ENCODE measurements around the gene FBRSL1. TPM values are rescaled to one million over a fixed set of nuclear protein-coding genes. Genes with fewer than 3 reads are reported as not detected.

FBRSL1 gene
- total RNA-seq, 2 experiments from 2014 or later = 60.3 to 65.4 TPM

DNA sequence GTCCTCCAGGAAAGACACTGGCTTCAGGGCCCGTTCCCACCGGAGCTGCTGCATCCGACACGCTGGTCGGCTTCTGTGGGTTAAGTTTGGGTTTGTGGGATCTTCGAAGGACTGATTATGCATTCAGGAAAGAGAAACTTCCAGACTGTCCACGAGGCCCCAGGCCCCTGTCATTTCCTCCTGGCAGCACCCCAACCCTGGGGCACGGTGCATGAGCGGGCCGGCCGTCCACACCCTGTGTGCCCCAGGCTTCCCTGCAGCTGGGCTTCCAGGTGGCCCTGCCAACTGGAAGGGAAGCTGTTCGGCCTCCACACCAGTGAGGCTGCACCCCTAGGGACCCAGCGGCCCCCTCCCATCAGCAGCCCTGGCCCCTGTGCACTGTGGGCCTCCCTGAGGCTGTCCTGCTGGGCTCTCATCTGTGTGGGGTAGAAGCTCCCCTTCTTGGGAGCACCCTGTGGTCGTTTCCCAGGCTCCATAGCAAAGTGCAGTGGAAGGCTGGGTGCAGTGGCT lies 9.3 kb upstream of the FBRSL1 start:
- POLR2A ChIA-PET = no interaction called here

DNA sequence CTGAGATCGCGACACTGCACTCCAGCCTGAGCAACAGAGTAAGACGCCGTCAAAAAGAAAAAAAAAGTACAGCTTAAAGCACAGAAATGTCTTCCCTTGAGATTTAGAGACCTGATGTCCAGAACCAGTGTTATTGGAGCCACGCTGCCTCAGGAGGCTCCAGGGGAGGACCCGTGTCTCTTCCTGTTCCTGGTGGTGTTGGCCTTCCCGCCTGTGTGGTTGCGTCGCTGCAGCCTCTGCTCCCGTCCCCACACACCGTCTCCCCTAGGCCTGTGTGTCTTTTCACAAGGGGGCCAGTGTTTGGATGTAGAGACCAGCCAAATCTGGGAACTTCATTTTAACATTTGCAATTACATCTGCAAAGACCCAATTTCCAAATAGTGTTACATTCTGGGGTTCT lies 8.6 kb upstream of the FBRSL1 start:
- POLR2A ChIA-PET = no interaction called here
- CTCF ChIA-PET = no interaction called here

More for the DNA sequence above, 9.3 kb upstream of the FBRSL1 start:
- CTCF ChIA-PET = no interaction called here

DNA sequence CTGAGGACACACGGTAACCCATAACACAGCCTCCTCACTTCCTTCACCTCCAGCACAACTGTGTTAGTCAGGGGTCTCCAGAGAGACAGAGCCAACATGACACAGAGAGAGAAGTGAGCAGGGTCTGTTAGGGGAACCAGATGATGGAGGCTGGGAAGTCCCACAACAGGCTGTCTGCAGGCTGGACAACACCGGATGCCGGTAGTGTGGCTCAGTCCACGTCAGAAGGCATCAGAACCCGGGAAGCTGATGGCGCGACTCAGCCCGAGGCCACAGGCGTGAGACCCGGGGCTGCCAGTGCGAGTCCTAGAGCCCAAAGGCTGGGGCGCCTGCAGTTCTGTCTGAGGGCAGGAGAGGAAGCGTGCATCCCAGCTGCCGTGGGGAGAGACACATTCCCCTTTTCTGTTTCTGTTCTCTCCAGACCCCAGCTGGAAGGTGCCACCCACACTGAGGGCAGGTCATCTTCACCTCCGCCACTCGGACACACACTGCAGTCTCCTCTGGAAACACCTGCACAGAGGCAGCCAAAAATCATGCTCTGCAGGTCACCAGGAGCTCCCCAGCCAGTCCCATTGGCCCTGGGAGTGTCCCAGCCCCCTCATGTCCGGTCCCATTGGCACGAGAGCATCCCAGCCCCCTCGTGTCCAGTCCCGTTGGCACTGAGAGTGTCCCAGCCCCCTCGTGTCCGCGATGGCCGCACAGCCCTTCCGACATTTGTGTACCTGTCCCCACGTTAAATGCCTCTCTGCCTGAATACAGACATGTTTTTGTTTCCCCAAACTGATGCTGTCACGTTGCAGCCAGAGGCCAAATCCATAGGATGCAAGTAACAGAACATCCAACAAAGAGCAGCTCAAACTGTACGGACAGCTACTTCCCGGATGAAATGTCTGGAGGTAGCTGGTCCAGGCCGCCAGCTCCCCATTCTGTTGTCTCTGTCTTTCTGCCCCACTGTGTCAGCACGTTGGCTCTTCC lies 7.9 kb upstream of the FBRSL1 start:
- POLR2A ChIA-PET = interaction anchor here (0.6 kb wide), 2 partner anchors 52 to 84 kb away, joined by 4 read pairs; no protein-coding TSS in a partner anchor

DNA sequence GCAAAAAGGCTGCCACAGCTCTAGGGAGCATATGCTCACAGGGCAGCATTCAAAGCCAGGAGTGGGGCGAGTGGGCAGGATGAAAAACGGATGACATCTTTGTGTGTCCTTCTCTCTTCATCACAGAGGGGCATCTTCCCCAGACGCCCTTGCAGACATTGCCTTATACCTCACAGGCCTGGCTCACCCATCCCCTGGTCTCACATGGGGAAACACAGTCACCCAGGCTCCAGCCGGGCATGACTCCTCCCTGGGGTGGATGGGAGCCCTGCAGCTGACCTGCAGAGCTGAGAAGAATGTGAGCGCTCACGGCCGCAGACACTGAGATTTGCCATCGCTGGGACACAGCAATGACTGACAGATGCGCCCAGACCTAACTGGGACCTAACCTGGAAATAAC lies 7.2 kb upstream of the FBRSL1 start:
- ChIA-PET CTCF (no interaction called here), POLR2A (interaction anchor here (0.6 kb wide), 2 partner anchors 53 to 83 kb away, joined by 4 read pairs; no protein-coding TSS in a partner anchor)

More for the DNA sequence above, 7.9 kb upstream of the FBRSL1 start:
- CTCF ChIA-PET = no interaction called here

DNA sequence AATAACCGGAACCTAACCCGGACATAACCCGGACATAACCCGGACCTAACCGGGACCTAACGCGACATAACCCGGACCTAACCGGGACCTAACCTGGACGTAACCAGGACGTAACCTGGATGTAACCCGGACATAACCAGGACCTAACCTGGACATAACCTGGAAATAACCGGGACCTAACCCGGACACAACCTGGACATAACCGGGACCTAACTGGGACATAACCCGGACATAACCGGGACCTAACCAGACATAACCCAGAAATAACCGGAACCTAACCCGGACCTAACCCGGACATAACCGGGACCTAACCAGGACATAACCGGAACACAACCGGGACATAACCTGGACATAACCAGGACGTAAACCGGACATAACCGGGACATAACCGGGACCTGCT lies 6.7 kb upstream of the FBRSL1 start:
- ChIA-PET CTCF (no interaction called here), POLR2A (no interaction called here)

DNA sequence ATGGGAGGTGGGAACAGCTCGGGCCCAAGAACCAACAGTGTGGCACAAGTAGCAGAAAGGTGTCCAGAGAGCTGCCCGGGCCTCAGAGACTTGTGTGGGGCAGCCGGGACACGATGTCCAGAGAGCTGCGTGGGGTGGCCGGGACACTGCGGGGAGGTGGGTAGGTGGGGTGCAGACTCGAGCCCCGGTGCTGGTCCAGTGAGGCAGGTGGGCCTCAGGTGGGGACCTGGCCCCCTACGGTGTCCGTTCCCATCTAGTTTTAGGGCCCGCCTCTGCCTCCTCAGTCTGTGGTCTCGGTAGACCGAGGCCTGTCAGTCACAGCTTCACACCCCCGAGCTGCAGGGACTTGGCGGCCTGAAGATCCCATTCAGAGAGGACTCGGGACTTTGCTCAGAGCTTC lies 6.3 kb upstream of the FBRSL1 start:
- ChIA-PET POLR2A (no interaction called here), CTCF (no interaction called here)

DNA sequence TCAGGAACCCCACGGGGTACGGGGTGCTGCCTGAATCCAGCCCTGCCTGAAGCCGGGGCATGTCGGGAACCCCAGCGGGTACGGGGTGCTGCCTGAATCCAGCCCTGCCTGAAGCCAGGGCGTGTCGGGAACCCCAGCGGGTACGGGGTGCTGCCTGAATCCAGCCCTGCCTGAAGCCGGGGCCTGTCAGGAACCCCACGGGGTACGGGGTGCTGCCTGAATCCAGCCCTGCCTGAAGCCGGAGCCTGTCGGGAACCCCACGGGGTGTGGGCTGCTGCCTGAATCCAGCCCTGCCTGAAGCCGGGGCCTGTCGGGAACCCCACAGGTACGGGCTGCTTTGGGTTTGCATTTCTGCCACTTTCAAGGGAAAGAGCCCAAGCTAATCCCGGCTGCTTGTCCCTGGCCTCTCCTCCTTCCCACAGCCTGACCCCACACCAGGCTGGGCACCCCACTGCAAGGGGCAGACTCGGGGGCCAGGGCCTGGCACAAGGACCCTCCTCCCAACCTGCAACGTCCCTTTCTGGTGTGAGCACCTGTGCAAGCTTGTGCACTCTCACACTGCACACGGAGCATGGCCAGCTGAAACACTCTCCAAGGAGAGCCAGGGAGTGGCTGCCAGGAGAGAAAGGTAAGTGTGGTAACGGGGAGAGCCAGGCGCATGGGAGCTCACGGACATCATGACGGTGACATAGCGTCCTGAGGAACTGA lies 5.6 kb upstream of the FBRSL1 start:
- ChIA-PET POLR2A (no interaction called here), CTCF (no interaction called here)

DNA sequence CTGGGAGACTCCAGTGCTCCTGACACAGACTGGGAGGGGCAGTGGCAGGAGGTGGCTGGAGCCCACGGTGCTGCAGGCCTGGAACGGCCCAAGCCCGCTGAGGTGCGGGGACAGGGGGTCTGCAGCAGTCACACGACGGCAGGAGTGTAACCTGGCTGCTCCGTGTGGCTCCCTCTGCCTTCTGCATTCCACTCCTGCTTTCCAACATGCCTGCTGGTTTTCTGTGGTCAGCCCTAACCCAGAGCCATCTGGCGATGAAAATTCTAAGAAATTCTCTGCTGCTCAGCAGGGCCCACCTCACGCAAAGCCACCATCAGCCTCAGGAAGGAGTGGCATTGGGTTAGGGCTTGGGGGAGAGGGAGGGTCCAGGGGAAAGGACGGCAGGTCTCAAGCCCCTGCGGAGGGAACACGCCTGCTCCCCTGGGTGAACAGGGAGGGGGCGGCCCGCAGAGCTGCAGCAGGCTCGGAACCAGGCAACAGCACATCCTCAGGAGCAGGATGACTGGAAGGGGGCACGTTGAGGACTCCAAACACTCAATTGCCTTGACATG lies 5.0 kb upstream of the FBRSL1 start:
- CTCF ChIA-PET = no interaction called here
- POLR2A ChIA-PET = no interaction called here

DNA sequence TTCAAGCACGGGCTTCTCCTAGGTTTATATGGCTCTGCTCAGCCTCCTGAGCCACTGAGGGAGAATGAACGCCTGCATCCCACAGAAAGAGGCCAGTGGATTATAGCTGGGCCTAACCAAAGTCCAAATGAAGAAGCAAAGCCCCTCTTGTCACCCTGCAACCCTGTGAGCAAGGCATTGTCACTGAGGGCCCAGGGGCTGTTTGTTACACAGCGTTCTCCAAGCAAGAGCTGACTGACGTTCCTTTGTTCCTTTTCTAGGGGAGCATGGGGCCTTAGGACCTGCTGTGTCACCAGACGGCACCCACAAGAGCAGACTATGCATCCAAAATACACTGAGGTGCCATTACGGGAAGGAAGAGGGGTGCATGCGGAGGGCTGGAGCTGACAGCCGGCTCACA lies 4.3 kb upstream of the FBRSL1 start:
- ChIA-PET POLR2A (no interaction called here), CTCF (no interaction called here)

DNA sequence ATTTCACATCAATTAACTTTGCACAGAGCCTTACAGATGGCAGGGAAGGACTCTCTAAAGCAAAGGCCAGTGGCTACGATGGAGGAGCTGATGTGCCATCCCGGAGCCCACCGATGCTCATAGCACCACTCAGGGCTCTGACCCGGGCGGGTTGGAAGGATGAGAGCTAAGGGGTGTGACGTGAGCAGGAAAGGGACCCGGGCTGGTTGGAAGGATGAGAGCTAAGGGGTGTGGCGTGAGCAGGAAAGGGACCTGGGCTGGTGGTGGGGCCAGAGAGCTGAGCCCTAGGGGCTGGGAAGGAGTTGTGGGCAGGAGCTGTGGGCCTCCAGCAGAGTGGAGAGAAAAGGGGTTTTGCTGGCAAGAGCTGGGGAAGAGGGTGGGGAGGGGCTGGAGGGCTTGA lies 3.8 kb upstream of the FBRSL1 start:
- ChIA-PET CTCF (interaction anchor here (0.7 kb wide), 1 partner anchor 36 kb away, joined by 3 read pairs; no protein-coding TSS in a partner anchor), POLR2A (no interaction called here)

DNA sequence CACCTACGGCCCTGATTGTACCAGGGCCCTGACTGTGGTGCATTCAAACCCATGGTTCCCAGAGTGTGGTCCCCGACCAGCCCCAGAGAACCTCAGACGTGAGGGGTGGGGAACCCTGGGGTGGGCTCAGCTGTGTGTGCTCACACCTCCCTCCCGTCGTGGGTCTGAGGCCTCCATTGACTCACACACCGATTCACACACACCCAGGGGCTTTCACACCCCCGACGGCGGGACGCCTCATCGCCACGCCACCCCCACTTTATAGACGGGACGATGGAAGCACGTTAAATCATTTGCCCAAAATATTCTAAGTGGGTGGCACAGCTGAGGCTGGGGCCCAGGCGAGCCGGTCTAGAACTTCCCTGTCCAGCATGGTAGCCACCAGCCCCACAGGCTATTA lies 3.4 kb upstream of the FBRSL1 start:
- CTCF ChIA-PET = interaction anchor here (0.7 kb wide), 1 partner anchor 36 kb away, joined by 3 read pairs; no protein-coding TSS in a partner anchor
- POLR2A ChIA-PET = no interaction called here

DNA sequence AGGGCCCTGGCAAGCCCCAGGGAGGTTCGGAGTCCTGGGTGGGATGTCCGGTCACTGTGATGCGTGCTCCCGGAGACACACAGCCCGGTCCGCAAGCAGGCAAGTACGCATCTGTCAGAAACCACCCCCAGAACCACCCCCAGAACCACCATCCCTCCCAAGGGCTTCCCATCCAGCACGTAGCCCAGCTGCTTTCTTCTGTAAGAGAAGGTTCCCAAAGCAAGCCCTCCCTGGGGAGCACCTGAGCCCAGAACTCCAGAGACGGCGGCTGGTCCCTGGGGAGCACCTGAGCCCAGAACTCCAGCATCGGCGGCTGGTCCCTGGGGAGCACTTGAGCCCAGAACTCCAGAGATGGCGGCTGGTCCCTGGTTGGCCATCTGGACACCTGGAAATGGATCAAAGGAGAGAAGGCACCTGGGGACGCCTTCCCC lies 2.6 kb upstream of the FBRSL1 start:
- POLR2A ChIA-PET = no interaction called here
- CTCF ChIA-PET = no interaction called here

DNA sequence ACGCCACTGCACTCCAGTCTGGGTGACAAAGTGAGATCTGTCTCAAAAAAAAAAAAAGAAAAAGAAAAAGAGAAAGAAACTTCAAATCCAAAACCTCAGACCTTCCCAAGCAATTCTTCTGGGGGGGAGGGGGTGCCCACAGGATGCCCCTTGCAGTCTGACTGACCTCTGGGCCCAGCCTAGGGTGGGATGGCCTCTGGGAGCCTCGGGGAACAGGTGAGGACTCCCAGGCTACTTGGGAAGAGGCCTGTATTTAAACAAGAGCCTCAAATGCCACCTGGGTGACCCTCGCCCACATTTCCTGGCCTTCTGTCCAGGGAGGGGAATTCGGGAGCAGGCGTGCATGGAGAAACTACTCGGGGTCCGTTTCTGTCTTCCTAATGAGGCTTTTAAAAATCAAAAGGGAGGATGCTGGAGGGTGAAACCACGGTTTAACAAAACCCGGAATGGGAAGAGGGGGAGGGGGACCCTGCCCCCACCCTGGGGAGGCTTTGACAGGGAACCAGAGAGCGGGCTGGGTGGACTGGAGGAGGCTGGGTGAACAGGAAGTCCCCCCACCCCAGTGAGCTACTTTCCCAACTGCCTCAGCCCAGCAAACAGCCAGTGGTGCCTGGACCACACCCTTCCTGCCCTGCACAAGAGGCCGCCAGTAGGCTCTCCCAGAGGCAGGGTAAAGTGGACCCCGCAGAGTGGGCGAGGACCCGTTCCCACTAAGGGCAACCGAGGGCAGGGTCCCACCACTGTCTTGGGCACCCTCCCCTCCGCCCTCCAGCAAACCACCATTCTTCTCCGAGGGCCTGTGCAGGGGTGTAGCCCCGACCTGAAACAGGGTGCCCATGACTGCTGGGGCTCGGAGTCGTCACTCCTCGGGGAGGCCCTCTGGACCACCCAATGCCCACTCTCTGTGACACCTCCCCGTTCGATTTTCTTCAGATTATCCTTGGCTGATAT lies 1.5 kb upstream of the FBRSL1 start:
- POLR2A ChIA-PET = no interaction called here

DNA sequence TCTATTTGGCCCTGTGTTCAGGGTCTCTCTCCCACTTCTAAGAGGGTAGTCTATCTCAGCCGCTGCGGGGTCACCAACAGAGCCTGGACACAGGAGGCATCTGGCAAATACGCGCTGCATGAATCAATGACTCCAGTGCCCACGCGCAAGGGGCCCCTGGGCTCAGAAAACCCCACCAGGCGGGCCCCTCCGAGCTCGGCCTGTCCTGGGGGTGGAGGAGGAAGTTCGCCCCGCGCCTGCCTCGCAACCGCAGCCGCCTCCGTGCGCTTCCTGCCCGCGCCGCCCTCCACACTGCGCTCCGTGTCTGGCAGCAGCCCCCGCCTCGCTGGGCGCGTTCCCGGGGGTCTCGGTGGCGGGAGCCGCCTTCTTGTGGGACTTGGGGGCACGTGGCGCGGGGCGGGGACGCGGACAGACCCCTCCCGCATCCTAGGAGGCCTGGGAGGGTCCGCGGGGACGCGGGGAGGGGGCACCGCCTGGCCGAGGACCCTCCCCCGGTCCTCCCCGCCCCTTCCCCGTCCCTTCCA lies 811 bp upstream of the FBRSL1 start:
- CTCF ChIA-PET = no interaction called here
- POLR2A ChIA-PET = no interaction called here

More for the DNA sequence above, 1.5 kb upstream of the FBRSL1 start:
- CTCF ChIA-PET = no interaction called here

DNA sequence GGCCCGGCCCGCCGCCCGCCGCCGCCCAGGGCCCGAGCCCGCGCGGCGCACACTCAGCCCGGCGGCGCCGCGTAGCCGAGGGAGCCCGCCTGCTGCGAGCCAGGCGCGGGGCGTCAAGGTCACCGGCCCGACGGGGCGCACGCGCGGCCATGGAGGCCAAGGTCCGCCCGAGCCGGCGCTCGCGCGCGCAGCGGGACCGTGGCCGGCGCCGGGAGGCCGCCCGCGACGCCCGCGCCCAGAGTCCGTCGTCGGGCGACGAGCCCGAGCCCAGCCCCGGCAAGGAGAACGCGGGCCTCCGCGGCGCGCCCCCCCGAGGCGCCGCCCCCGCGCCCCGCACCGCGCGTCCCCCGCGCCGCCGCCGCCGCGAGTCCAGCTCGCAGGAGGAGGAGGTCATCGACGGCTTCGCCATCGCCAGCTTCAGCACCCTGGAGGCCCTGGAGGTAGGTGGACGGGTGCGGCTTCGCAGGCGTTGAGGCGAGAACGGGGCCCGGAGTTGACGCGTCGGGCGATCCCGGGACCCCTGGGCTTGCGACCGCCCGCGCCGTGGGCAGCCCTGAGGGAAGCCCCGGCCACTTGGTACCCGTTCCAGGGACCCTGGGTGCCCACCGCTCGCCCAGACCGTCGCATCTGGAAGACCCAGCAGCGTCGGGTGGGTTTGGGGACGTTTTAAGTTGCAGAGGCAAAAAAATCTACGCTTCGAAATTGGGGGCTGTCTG lies 629 bp downstream of the FBRSL1 start:
- ChIA-PET CTCF (no interaction called here), POLR2A (no interaction called here)

DNA sequence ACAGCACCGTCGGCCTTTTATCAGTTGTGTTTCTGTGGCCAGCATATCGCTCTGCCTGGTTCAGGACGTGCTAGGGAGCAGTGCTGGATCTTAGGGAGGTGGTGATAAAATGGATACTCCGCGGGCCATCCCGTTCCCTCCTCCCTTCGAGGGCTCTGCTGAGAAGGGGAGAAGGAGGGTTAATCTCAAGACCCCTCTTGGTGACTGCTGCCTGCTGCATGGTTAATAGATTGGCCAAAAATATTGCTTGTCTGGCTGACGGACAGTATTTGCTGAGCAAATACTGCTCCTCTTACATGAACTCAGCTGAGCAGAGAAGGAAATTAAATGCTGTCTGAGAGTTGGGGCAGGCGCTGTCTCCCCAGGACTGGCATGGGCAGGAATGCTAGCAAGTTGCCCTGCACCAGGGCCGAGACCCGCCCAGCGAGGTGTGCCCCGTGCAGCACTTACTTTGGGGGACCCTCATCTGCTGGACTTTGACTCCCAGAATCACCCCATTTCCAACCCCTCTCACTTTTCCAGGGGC lies 1.2 kb downstream of the FBRSL1 start:
- ChIA-PET CTCF (no interaction called here), POLR2A (no interaction called here)

DNA sequence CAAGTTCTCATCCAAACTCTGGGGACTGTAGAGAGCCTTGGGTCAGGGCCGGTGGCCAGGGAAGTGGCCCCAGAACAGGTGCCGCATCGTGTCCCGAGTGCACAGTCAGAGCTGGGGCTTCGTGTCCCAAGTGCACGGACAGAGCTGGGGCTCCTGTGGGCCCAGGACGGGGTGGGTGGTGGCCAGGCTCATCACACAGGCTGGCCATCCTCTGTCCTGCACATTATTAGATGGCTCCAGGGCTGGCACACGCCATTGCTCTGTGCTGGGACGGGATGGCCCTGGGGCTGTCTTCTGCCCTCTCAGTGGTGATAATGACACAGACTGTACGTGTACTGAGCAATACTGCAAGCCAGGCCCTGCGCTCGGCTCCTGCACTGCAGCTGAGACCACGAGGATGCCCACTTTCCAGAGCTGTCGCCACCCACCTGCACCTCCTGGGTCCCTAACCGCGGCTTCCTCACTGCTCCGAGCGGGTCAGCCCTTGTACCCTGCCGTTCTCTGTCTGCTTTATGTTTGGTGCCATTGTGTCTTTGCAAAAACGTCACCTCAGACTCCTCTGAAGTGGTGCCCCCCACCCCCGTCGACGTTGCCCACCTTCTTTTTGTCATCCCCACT lies 1.9 kb downstream of the FBRSL1 start:
- ChIA-PET POLR2A (interaction anchor here (0.6 kb wide), 1 partner anchor 211 kb away, joined by 3 read pairs; no protein-coding TSS in a partner anchor), CTCF (no interaction called here)

DNA sequence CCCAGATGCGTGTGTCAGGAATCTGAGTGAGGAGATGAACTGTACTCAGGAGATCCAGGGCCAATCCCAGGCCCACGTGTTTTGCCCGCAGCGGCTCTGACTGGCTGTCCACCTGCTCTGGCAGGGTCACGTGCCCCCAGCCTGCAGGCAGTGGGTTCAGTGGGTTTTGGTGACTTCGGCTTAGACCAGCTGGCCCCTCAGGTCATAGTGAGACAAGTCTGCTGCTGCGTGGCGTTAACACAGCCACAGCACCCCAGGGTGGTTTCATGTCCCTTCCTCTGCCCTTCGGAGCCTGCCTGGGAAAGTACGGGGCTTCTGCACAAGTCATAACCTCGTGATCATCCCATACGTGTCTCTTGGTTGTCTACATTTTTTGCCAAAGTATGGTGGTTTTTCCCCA lies 2.6 kb downstream of the FBRSL1 start:
- ChIA-PET POLR2A (interaction anchor here (0.6 kb wide), 1 partner anchor 210 kb away, joined by 3 read pairs; no protein-coding TSS in a partner anchor), CTCF (no interaction called here)
